Measurements from ENCODE around the gene GABRB1.

GABRB1 gene

DNA sequence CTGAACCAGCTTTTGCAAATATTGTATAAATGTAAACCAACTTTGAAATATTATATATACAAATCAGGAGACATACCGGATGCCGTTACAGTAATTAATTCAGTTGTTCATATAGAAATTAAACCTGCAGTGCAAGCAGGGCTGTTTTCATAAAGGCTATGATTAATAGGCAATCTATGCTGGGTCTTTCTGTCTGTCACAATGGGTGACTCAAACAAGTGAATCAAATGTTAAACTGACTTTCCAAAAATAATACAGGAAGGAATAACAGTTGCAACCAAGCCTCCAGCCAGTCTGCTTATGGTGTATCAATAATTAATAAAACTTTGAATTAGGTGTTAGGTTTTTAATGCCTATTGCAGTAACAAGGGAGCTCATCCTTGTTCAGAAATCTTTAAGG lies 43.9 kb downstream of the GABRB1 start:
- no peak overlapping the region for H3K27ac ChIP-seq
- no peaks in the 10 kb centered on the region for H3K9me3 ChIP-seq (ENCODE audit: low read depth, low read length)
- H3K9ac ChIP-seq (ENCODE audit: insufficient read length): no peak overlapping the region
- H3K36me3 ChIP-seq (ENCODE audit: insufficient read depth, low read length): no peaks in the 10 kb centered on the region
- no peak for DNase-seq (ENCODE audit: low read depth, low spot score)
- no peak overlapping the region for H3K4me3 ChIP-seq
- TF ChIP-seq FOXP2 (optimal IDR thresholded peaks at IDR 0.05; ENCODE audit: control extremely low read depth, extremely low read length, insufficient read depth) (no peak), EZH2 (IDR thresholded peaks at IDR 0.05) (no peak), POLR2AphosphoS5 (IDR thresholded peaks at IDR 0.05; ENCODE audit: borderline replicate concordance, low read depth, low read length) (no peak)

DNA sequence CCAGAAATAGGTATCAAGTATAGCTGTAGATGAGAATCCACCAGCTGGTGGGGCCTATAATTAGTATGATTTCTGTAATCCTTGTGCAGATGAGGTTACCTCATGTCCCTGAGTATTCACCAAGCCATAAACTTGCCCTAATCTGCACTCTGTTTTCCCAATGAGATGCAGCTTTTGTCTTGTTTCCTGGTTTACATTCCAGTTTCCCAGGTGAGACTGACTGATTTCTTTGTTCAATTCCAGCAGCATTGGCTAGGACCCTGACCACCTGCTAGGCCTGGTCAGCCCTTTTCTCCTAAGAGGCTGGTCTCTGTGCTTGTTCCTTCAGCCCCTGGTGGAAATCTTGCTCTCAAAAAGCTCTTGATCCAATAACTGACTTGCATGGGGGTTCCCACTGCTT lies 44.6 kb downstream of the GABRB1 start:
- TF ChIP-seq EZH2 (IDR thresholded peaks at IDR 0.05) (no peak), FOXP2 (optimal IDR thresholded peaks at IDR 0.05; ENCODE audit: control extremely low read depth, extremely low read length, insufficient read depth) (no peak), POLR2AphosphoS5 (IDR thresholded peaks at IDR 0.05; ENCODE audit: borderline replicate concordance, low read depth, low read length) (no peak)
- DNase-seq (ENCODE audit: low read depth, low spot score): no peak

DNA sequence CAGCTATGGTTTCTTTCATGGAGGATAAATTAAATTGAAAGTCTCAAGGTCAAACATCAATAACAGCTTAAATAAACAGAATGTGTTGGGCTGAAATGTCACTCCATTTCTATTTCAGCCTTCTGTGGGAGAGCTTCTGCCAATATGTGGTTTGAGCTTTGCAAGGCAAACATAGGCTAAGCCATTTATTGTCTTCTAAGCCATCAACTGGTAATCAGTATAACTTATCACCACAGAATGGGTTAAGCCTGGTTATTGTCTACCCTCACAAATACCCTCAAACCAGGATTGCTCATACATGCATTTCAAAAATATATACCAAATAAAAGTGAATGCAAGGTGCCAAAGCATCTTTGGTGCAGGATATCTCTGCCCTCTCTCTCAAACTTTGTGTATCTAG lies 52.7 kb downstream of the GABRB1 start:
- DNase-seq (ENCODE audit: low read depth, low spot score): no peak
- no peak overlapping the region for H3K27ac ChIP-seq
- TF ChIP-seq FOXP2 (optimal IDR thresholded peaks at IDR 0.05; ENCODE audit: control extremely low read depth, extremely low read length, insufficient read depth): no peak
- no peaks in the 10 kb centered on the region for H3K9me3 ChIP-seq (ENCODE audit: low read depth, low read length)
- H3K9ac ChIP-seq (ENCODE audit: insufficient read length): no peak overlapping the region
- no peak overlapping the region for H3K4me3 ChIP-seq
- no peaks in the 10 kb centered on the region for H3K36me3 ChIP-seq (ENCODE audit: insufficient read depth, low read length)

More for the DNA sequence above, 44.6 kb downstream of the GABRB1 start:
- Histone ChIP-seq H3K9ac (ENCODE audit: insufficient read length) (no peak overlapping the region), H3K4me3 (no peak overlapping the region), H3K36me3 (ENCODE audit: insufficient read depth, low read length) (no peaks in the 10 kb centered on the region), H3K27ac (no peak overlapping the region), H3K9me3 (ENCODE audit: low read depth, low read length) (no peaks in the 10 kb centered on the region)

DNA sequence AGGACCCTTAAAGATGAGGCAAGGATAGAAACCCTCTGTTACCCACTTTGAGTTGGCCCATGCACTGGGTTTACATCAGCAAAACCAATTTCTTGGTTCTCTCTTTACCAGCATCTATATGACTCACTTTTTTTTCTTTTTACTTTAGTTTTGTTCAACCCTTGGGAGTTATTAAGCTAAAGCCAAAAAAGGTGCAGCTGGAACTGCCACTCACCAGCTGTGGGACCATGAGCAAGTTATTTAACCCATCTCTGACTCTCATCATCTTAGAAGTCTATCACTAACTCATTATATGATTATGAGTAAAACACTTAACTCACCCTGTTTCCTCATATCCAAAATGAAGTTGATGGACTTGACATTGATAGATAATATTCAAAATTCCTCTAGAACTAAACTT lies 53.4 kb downstream of the GABRB1 start:
- Histone ChIP-seq H3K4me3 (no peak overlapping the region), H3K27ac (no peak overlapping the region), H3K36me3 (ENCODE audit: insufficient read depth, low read length) (no peaks in the 10 kb centered on the region), H3K9ac (ENCODE audit: insufficient read length) (no peak overlapping the region), H3K9me3 (ENCODE audit: low read depth, low read length) (no peaks in the 10 kb centered on the region)
- no peak for DNase-seq (ENCODE audit: low read depth, low spot score)
- TF ChIP-seq POLR2AphosphoS5 (IDR thresholded peaks at IDR 0.05; ENCODE audit: borderline replicate concordance, low read depth, low read length): no peak
- TF ChIP-seq FOXP2 (optimal IDR thresholded peaks at IDR 0.05; ENCODE audit: control extremely low read depth, extremely low read length, insufficient read depth): no peak
- TF ChIP-seq EZH2 (IDR thresholded peaks at IDR 0.05): no peak

DNA sequence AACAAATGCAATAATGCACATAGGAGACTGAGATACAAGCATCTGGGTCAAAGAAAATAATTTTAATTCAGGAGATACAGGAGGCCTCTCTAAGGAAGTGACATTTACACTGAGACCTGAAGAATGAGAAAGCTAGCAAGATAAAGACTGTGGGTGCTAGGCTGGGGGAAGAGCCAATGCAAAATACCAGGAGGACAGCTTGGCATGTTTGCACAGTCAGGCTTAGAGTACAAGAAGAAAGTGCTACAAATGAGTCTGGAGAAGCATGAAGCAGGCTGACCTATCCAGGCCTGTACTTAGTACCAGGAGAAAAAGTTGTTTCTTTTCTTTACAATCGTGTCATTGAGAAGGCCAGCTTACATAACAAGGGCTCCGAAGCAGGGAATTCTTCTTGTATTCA lies 56.9 kb downstream of the GABRB1 start:
- DNase-seq (ENCODE audit: low read depth, low spot score): no peak

DNA sequence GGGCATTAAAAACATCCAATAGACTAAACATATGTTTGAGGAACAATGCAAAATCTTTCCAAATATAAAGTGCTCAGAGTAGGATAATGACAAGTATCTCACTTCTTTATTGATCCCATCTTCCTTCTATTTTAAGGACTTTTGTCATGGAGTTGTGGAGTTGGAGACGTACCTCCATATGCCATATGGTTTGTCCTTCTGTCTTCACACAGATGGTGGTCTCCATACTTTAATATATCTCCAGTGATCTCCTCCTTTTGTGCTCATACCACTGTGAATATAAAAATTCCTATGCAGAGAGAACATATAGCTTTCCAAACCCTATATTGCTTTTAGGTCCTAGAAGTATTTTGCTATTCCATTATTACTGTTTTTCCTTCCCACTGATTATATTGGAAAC lies 64.5 kb downstream of the GABRB1 start:
- H3K36me3 ChIP-seq (ENCODE audit: insufficient read depth, low read length): no peaks in the 10 kb centered on the region
- no peak overlapping the region for H3K9ac ChIP-seq (ENCODE audit: insufficient read length)
- no peak overlapping the region for H3K27ac ChIP-seq
- DNase-seq (ENCODE audit: low read depth, low spot score): no peak
- H3K4me3 ChIP-seq: no peak overlapping the region
- no peak for TF ChIP-seq EZH2 (IDR thresholded peaks at IDR 0.05)
- no peak for TF ChIP-seq FOXP2 (optimal IDR thresholded peaks at IDR 0.05; ENCODE audit: control extremely low read depth, extremely low read length, insufficient read depth)
- TF ChIP-seq POLR2AphosphoS5 (IDR thresholded peaks at IDR 0.05; ENCODE audit: borderline replicate concordance, low read depth, low read length): no peak
- H3K9me3 ChIP-seq (ENCODE audit: low read depth, low read length): no peaks in the 10 kb centered on the region

More for the DNA sequence above, 56.9 kb downstream of the GABRB1 start:
- Histone ChIP-seq H3K27ac (no peak overlapping the region), H3K4me3 (no peak overlapping the region), H3K9ac (ENCODE audit: insufficient read length) (no peak overlapping the region), H3K36me3 (ENCODE audit: insufficient read depth, low read length) (no peaks in the 10 kb centered on the region), H3K9me3 (ENCODE audit: low read depth, low read length) (no peaks in the 10 kb centered on the region)
- TF ChIP-seq FOXP2 (optimal IDR thresholded peaks at IDR 0.05; ENCODE audit: control extremely low read depth, extremely low read length, insufficient read depth) (no peak), EZH2 (IDR thresholded peaks at IDR 0.05) (no peak), POLR2AphosphoS5 (IDR thresholded peaks at IDR 0.05; ENCODE audit: borderline replicate concordance, low read depth, low read length) (no peak)

DNA sequence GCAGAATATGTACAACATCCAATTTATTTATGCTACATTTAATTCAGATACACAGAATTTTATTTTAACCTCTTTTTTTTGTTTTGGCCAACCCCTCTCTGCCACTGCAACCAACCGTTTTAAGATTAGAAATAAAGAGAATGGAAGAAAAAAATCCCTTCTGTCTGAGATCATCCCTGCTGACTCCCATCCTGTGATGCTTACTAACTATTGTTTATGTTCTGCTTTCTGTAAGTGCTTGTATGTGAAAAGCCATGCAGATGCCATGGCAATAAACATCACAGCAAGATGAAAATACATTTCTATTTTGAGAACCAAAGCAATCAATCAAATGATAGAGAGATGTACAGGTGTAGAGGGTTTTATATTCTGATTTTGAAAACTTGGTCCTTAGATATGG lies 70.1 kb downstream of the GABRB1 start:
- Histone ChIP-seq H3K4me3 (no peak overlapping the region), H3K27ac (no peak overlapping the region), H3K36me3 (ENCODE audit: insufficient read depth, low read length) (no peaks in the 10 kb centered on the region), H3K9me3 (ENCODE audit: low read depth, low read length) (no peaks in the 10 kb centered on the region), H3K9ac (ENCODE audit: insufficient read length) (no peak overlapping the region)
- DNase-seq (ENCODE audit: low read depth, low spot score): no peak
- TF ChIP-seq POLR2AphosphoS5 (IDR thresholded peaks at IDR 0.05; ENCODE audit: borderline replicate concordance, low read depth, low read length) (no peak), FOXP2 (optimal IDR thresholded peaks at IDR 0.05; ENCODE audit: control extremely low read depth, extremely low read length, insufficient read depth) (no peak), EZH2 (IDR thresholded peaks at IDR 0.05) (no peak)

DNA sequence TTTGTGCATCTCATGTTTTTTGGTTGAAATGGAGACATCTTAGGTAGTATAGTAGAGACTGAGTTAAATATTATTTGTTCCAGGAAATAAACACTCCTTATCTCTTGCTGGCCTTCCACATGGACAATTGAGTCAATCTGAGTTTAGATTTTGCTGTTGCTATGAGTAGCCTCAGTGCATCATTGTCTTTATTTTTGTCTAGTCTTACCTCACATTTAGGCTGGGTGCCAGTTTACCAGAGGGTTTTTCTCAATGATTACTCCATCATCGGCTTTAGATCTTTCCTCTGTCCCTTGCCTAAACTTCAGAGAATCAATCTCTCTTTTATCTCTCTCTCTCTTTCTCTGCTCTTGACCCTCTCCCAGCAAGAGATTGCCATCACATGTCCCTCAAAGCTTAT lies 73.6 kb downstream of the GABRB1 start:
- Histone ChIP-seq H3K4me3 (no peak overlapping the region), H3K9ac (ENCODE audit: insufficient read length) (no peak overlapping the region), H3K36me3 (ENCODE audit: insufficient read depth, low read length) (no peaks in the 10 kb centered on the region), H3K9me3 (ENCODE audit: low read depth, low read length) (no peaks in the 10 kb centered on the region), H3K27ac (no peak overlapping the region)
- TF ChIP-seq POLR2AphosphoS5 (IDR thresholded peaks at IDR 0.05; ENCODE audit: borderline replicate concordance, low read depth, low read length) (no peak), FOXP2 (optimal IDR thresholded peaks at IDR 0.05; ENCODE audit: control extremely low read depth, extremely low read length, insufficient read depth) (no peak), EZH2 (IDR thresholded peaks at IDR 0.05) (no peak)
- DNase-seq (ENCODE audit: low read depth, low spot score): no peak

DNA sequence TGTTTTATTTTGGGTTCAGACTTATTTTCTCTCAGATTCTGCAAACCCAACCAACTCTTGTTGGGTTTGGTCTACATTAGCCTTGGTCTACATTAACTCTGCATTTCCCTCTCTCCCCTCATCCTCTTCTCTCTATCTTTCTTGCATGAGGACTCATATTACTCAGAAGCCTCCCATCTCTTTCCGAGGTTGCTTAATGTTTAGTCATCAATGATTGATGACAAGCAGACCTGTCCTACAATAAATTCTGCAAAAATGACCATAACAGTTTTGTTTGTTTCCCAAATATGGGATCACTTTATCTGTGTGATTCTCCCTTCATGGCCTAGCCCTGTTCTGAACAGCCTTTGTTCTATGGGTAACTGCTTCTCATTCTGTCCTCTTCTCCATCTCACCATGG lies 75.2 kb downstream of the GABRB1 start:
- TF ChIP-seq POLR2AphosphoS5 (IDR thresholded peaks at IDR 0.05; ENCODE audit: borderline replicate concordance, low read depth, low read length) (no peak), FOXP2 (optimal IDR thresholded peaks at IDR 0.05; ENCODE audit: control extremely low read depth, extremely low read length, insufficient read depth) (no peak), EZH2 (IDR thresholded peaks at IDR 0.05) (no peak)
- H3K9ac ChIP-seq (ENCODE audit: insufficient read length): no peak overlapping the region
- H3K4me3 ChIP-seq: no peak overlapping the region
- no peaks in the 10 kb centered on the region for H3K9me3 ChIP-seq (ENCODE audit: low read depth, low read length)
- H3K27ac ChIP-seq: no peak overlapping the region
- no peaks in the 10 kb centered on the region for H3K36me3 ChIP-seq (ENCODE audit: insufficient read depth, low read length)
- DNase-seq (ENCODE audit: low read depth, low spot score): no peak

Data from SK-N-MC (cell line).